HG03045 (cell line): ENCODE data around the gene WDR6.
A peak's percentile ranks its signal among the peaks of the same experiment; 100 is the strongest.

Experiments
- ATAC-seq: cut with Tn5 transposase; IDR thresholded peaks from one replicate; pipeline ENCODE4 v1.9.1; 2021; ENCODE audit warnings: mild to moderate bottlenecking, moderate library complexity; ENCODE audit not compliant: unreplicated experiment

Gene WDR6

GRCh38 chr3:49013738-49014660 lies 6.8 kb downstream of the WDR6 start:
- ATAC-seq = no peak

- ATAC-seq = no peak
These were observed 7.9 kb downstream of the WDR6 start for GRCh38 chr3:49015072-49015471.

GRCh38 chr3:49015765-49016164 lies 8.6 kb downstream of the WDR6 start:
- no peak for ATAC-seq

GRCh38 chr3:49016414-49017228 lies 9.4 kb downstream of the WDR6 start:
- no peak for ATAC-seq

GRCh38 chr3:49017229-49017970 lies 10.2 kb downstream of the WDR6 start:
- no peak for ATAC-seq

GRCh38 chr3:49017971-49018706 lies 10.9 kb downstream of the WDR6 start, which contains the start of gene DALRD3:
Gene DALRD3, minus strand, starts transcription at chr3:49018580. Its CDS starts 16 bp downstream, at chr3:49018564.
- no peak for ATAC-seq

- no peak for ATAC-seq
These were observed 11.5 kb downstream of the WDR6 start for GRCh38 chr3:49018707-49019006.

GRCh38 chr3:49019941-49020329 lies 12.7 kb downstream of the WDR6 start:
- no peak for ATAC-seq

- peak; percentile 6 for ATAC-seq
These were observed 13.4 kb downstream of the WDR6 start for GRCh38 chr3:49020330-49021212.

GRCh38 chr3:49021213-49021812 lies 14.1 kb downstream of the WDR6 start:
- ATAC-seq = peak; percentile 54

GRCh38 chr3:49021813-49022687 lies 14.9 kb downstream of the WDR6 start, which contains the start of gene NDUFAF3:
Gene NDUFAF3, plus strand, starts transcription at chr3:49022121. Its CDS starts 24 bp downstream, at chr3:49022145.
- peak; percentile 50 for ATAC-seq

GRCh38 chr3:49022688-49023171 lies 15.5 kb downstream of the WDR6 start:
- no peak for ATAC-seq

- no peak for ATAC-seq
These were observed 16.6 kb downstream of the WDR6 start for GRCh38 chr3:49023775-49024174.

- ATAC-seq = no peak
These were observed 17.3 kb downstream of the WDR6 start for GRCh38 chr3:49024449-49024848.

- ATAC-seq = no peak
These were observed 18.0 kb downstream of the WDR6 start for GRCh38 chr3:49025005-49025792.

GRCh38 chr3:49025793-49026520 lies 18.8 kb downstream of the WDR6 start:
- no peak for ATAC-seq
